Activated CD4-positive, alpha-beta T cell treated with anti-CD3 and anti-CD28 coated beads, Interleukin-2, amount 10 ng/mL, durations not matched to agents 24 days and 14 days (primary cell): ENCODE data around the gene CAPN5. TPM values are rescaled to one million over a fixed set of nuclear protein-coding genes. Genes with fewer than 3 reads are reported as not detected.
A peak's percentile ranks its signal among the peaks of the same experiment; 100 is the strongest.
"Not testable (repeated sequence)": the region's sequence is repeated elsewhere in the genome, so short reads cannot be mapped to it uniquely, and the experiment has no call there.

Source experiments
- DNase-seq: peaks from one replicate; pipeline ENCODE4 v3.0.0; 2022
- H3K27ac Mint-ChIP-seq: one replicate; pipeline ENCODE4 v1.8.0; 2022; ENCODE audit warnings: mild to moderate bottlenecking, mixed read lengths
- H3K27me3 Mint-ChIP-seq: one replicate; pipeline ENCODE4 v1.8.0; 2022; ENCODE audit warnings: mixed read lengths
- H3K36me3 Mint-ChIP-seq: one replicate; pipeline ENCODE4 v1.8.0; 2022; ENCODE audit warnings: low read depth, mild to moderate bottlenecking, mixed read lengths
- H3K4me1 Mint-ChIP-seq: one replicate; pipeline ENCODE4 v1.8.0; 2021; ENCODE audit warnings: mixed read lengths
- H3K4me3 Mint-ChIP-seq: one replicate; pipeline ENCODE4 v1.8.0; 2022; ENCODE audit warnings: mild to moderate bottlenecking, moderate library complexity, mixed read lengths
- H3K9me3 Mint-ChIP-seq: one replicate; pipeline ENCODE4 v1.8.0; 2021; ENCODE audit warnings: mixed read lengths
- intact Hi-C: fragments of 100-400 bp; cut with micrococcal nuclease; formaldehyde crosslinking; loops from one replicate; pipeline ENCODE4 v1.15.1; 2023
- total RNA-seq: library from RNA; stranded (reverse); gene quantifications from 2 replicates; pipeline ENCODE4 v1.2.3, GENCODE V29; 2022

Gene CAPN5
- 0.30 TPM in 1 of 2 replicates, not detected in the other for total RNA-seq

DNA sequence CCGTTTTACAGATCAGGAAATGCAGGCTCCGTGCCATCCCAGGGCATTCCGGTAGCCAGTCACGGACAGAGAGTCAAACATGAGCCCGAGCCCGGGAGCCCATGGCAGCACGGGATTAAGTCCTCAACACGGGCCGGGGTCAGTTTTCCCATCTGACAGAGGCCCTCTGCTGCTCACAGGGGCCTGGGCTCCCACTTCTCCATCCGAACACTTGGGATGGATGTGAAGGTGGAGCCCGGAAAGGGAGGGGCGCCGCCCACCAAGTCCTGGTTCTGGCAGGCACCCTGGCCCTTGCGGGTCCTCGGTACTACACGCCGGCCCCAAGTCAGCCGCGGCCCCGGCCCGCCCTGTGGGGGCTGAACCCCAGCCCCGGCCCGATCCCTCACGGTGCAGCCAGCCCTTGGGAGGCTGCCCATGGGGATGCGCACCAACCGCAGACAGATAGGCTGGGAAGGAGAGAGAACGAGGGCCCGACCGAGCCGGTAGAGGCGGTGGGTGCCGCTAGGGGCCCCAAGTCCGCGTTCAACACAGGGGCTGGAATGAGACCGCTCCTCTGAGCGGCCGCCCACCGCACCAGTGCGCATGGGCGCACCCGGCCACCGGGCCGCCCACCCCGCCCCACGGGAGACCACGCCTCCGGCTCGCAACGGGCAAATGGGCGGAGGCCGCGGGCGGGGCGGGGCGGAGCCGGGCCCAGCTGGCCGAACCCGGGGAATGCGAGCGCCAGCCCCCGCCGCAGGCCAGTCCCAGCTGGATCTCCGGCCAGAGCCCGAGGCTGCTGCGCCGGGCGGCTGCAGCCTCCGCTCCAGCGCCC, at the start of gene CAPN5:
Gene CAPN5 (plus strand): TSS at position 743 of the 814 bp plus-strand sequence. CDS start 17,916 bp downstream, outside the sequence.
- H3K4me3 Mint-ChIP-seq, result peak within 1 kb of the TSS; percentile 88
- H3K27me3 Mint-ChIP-seq, result peaks cover 21% of the 10 kb centered on the region
- no peaks in the 10 kb centered on the region for H3K36me3 Mint-ChIP-seq
- intact Hi-C loops, result loop anchor here (1.0 kb wide), 1 partner anchor 19 kb away; no protein-coding TSS in a partner anchor
- peaks cover 8% of the 10 kb centered on the region for H3K4me1 Mint-ChIP-seq
- no peaks in the 10 kb centered on the region for H3K9me3 Mint-ChIP-seq
- H3K27ac Mint-ChIP-seq, result peak within 1 kb of the TSS; percentile 87
- peak; percentile 96 for DNase-seq

- H3K4me3 Mint-ChIP-seq, H3K27me3 Mint-ChIP-seq, intact Hi-C loops, H3K27ac Mint-ChIP-seq, H3K9me3 Mint-ChIP-seq, DNase-seq: not testable (repeated sequence)
- Mint-ChIP-seq H3K36me3 (peaks cover 15% of the 10 kb centered on the region), H3K4me1 (peaks cover 11% of the 10 kb centered on the region)
Measured at GRCh38 chr11:77018396-77018924, 48.3 kb upstream of the CAPN5 start.

DNA sequence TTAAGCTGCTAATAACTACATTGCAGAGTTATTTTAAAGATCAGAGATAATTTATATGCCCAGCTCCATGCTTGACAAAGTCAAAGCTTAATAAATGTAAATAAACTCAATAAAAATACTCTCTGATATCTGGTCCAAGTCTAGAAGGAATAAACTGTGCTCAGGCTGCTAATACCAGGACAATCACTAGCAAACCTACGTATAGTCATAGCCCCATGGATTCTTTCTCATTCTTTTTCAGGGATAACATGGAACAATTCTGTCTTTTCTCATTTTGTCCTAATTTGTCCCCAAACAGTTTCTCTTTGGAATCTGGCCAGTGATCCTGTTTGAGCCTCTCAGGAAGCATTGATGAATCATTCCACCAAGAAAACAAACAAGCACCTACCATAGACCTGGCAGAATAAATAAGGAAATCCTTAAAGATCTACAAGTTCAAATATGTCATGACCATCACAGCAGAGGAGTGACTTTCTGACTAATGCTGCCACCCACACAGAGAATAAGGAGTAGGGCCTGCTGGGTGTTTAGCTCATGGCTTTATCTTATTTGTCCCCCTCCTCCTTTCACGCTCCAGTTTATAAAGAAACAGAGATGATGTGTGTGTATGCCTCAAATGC, 46.7 kb upstream of the CAPN5 start:
- H3K9me3 Mint-ChIP-seq, result no peaks in the 10 kb centered on the region
- H3K27ac Mint-ChIP-seq, result no peak overlapping the region
- peaks cover 15% of the 10 kb centered on the region for H3K36me3 Mint-ChIP-seq
- intact Hi-C loops, result no loop called here
- no peaks in the 10 kb centered on the region for H3K27me3 Mint-ChIP-seq
- H3K4me3 Mint-ChIP-seq, result no peak overlapping the region
- peaks cover 11% of the 10 kb centered on the region for H3K4me1 Mint-ChIP-seq
- DNase-seq, result no peak

DNA sequence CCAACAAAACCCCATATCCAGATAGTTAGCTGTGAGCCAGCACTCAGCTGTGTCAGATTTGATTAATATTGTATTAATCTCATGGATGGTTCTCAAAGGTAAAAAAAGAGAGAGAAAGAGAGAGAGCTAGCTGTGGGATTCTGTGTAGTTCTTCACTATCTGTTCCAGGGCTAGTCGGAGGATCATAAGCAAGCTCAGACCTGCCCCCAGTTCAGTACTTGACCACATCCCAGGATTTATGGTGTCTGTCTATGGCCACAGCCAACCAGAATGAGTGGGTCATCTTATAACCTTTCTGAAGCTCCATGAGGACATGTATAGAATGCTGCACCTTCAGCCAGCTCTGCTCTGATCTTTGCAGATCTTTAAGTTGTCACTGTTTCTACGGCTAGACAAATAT, 46.0 kb upstream of the CAPN5 start:
- H3K4me1 Mint-ChIP-seq, result peaks cover 11% of the 10 kb centered on the region
- H3K36me3 Mint-ChIP-seq, result peaks cover 15% of the 10 kb centered on the region
- H3K9me3 Mint-ChIP-seq, result no peaks in the 10 kb centered on the region
- intact Hi-C loops, result no loop called here
- H3K27ac Mint-ChIP-seq, result no peak overlapping the region
- no peak overlapping the region for H3K4me3 Mint-ChIP-seq
- H3K27me3 Mint-ChIP-seq, result no peaks in the 10 kb centered on the region
- DNase-seq, result no peak

DNA sequence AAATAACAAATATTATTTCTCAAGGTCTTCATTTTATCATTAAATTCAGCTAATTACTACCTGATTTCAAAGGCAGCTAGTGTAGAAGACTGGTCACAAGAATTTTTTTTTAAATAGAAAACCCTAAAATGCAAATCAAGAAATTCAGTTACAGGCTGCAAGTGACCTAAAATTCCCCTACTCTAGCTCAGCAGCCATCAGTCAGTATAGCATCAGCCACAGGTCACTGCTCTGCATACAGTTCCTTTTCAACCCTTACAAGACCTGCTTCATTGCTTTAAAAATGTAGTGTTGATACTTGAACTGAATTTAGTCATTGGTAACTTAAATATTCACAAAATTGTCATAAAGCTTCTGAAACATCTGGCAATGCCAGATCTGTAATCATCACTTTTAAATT, 42.0 kb upstream of the CAPN5 start:
- Mint-ChIP-seq H3K36me3 (peaks cover 3% of the 10 kb centered on the region), H3K27ac (no peak overlapping the region), H3K9me3 (no peaks in the 10 kb centered on the region), H3K4me1 (peaks cover 4% of the 10 kb centered on the region), H3K27me3 (peaks cover 4% of the 10 kb centered on the region), H3K4me3 (no peak overlapping the region)
- intact Hi-C loops, result no loop called here
- DNase-seq, result no peak

DNA sequence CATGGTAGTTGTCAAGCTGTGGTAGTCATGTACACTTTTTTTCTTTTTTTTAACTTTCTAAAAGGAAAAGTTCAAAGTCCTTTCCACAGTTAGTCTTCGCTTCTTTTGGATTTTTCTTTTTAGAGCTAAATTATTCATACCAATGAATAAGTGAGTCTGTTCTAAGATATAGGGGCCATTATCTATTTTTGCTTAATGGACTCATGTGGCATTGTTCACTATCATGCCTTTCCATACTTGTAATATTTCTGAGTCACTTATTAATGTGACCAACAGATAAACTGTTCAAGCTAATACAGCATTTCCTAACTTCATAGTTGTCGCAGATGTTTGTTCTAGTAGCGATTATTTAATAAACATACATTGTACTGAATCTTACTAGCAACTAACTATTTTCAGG, 40.5 kb upstream of the CAPN5 start:
- intact Hi-C loops, result no loop called here
- Mint-ChIP-seq H3K4me1 (peaks cover 2% of the 10 kb centered on the region), H3K27ac (no peak overlapping the region), H3K27me3 (peaks cover 9% of the 10 kb centered on the region), H3K36me3 (no peaks in the 10 kb centered on the region), H3K9me3 (no peaks in the 10 kb centered on the region), H3K4me3 (no peak overlapping the region)
- no peak for DNase-seq

- H3K27ac Mint-ChIP-seq, result no peak overlapping the region
- H3K4me3 Mint-ChIP-seq, result no peak overlapping the region
- intact Hi-C loops, result no loop called here
- peaks cover 2% of the 10 kb centered on the region for H3K4me1 Mint-ChIP-seq
- H3K9me3 Mint-ChIP-seq, result no peaks in the 10 kb centered on the region
- DNase-seq, result no peak
- no peaks in the 10 kb centered on the region for H3K36me3 Mint-ChIP-seq
- H3K27me3 Mint-ChIP-seq, result peaks cover 9% of the 10 kb centered on the region
Measured at GRCh38 chr11:77026743-77027142, 40.0 kb upstream of the CAPN5 start.

DNA sequence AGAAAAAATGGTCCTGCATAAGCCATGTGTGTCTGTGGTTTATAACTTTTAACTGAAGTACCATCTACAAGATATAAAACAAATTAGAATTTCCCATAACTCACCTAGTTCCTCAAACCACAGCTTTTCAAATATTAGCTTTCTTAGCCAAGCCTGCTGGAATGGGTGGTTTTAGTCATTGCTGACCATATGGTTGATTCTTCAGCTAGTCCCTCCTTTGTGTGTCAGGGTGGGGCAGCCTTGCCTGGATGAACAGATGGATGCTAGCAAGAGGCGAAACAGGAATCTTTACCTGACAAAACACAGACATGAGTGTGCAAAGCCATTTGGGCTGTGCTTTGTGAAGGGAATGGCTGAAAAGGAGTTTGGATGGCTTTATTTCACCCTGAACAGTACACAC, 39.5 kb upstream of the CAPN5 start:
- no peak overlapping the region for H3K4me3 Mint-ChIP-seq
- H3K27me3 Mint-ChIP-seq, result peaks cover 9% of the 10 kb centered on the region
- no peaks in the 10 kb centered on the region for H3K9me3 Mint-ChIP-seq
- no peak for DNase-seq
- H3K36me3 Mint-ChIP-seq, result no peaks in the 10 kb centered on the region
- H3K27ac Mint-ChIP-seq, result no peak overlapping the region
- peaks cover 2% of the 10 kb centered on the region for H3K4me1 Mint-ChIP-seq
- intact Hi-C loops, result no loop called here

DNA sequence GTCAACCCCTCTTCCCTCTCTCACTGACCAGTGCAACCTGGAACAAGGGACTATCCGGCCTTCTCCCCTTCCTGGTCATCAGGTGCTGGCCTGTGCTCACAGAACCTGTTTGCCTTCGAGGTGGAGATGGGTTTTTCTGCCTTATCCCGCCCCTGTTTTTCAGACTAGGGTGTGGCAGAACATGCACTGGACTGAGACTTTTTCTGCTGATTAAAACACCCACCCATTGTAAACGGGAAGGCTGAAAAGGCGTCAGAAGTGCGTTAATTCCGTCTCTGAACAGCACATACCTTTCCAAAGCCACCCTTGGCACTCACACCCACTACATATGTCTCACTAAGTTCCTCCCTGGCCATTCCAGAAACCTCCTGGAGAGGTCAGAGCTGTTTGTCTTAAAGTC, 36.9 kb upstream of the CAPN5 start:
- H3K4me1 Mint-ChIP-seq, result no peaks in the 10 kb centered on the region
- H3K36me3 Mint-ChIP-seq, result no peaks in the 10 kb centered on the region
- intact Hi-C loops, result no loop called here
- DNase-seq, result no peak
- H3K4me3 Mint-ChIP-seq, result no peak overlapping the region
- no peak overlapping the region for H3K27ac Mint-ChIP-seq
- H3K27me3 Mint-ChIP-seq, result peaks cover 10% of the 10 kb centered on the region
- H3K9me3 Mint-ChIP-seq, result no peaks in the 10 kb centered on the region

- no peak overlapping the region for H3K4me3 Mint-ChIP-seq
- intact Hi-C loops, result no loop called here
- no peaks in the 10 kb centered on the region for H3K9me3 Mint-ChIP-seq
- peaks cover 16% of the 10 kb centered on the region for H3K27me3 Mint-ChIP-seq
- H3K4me1 Mint-ChIP-seq, result no peaks in the 10 kb centered on the region
- H3K36me3 Mint-ChIP-seq, result no peaks in the 10 kb centered on the region
- H3K27ac Mint-ChIP-seq, result no peak overlapping the region
- no peak for DNase-seq
Measured at GRCh38 chr11:77030834-77031414, 35.8 kb upstream of the CAPN5 start.

GRCh38 chr11:77031599-77031998, 35.2 kb upstream of the CAPN5 start:
- no peaks in the 10 kb centered on the region for H3K4me1 Mint-ChIP-seq
- H3K27me3 Mint-ChIP-seq, result peaks cover 21% of the 10 kb centered on the region
- H3K4me3 Mint-ChIP-seq, result no peak overlapping the region
- H3K9me3 Mint-ChIP-seq, result no peaks in the 10 kb centered on the region
- no peak for DNase-seq
- H3K27ac Mint-ChIP-seq, result no peak overlapping the region
- H3K36me3 Mint-ChIP-seq, result no peaks in the 10 kb centered on the region
- intact Hi-C loops, result no loop called here

DNA sequence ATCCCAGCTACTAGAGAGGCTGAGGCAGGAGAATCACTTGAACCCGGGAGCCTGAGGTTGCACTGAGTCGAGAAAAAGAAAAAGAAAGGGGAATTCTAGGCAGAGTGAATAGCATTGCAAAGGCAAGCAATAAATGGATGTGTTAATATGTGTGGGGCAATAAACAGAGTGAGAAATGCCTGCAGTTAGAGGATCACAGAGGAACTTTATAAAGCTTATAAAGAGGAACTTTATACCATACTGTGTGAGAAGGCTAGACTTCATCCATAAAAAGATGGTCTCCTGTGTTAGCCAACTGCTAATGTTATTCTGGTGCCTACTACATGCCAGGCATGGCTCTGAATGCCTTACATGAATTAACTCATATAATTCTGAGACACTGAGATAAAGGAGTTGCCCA, 31.7 kb upstream of the CAPN5 start:
- H3K4me1 Mint-ChIP-seq, result peaks cover 5% of the 10 kb centered on the region
- intact Hi-C loops, result no loop called here
- H3K27ac Mint-ChIP-seq, result no peak overlapping the region
- H3K36me3 Mint-ChIP-seq, result no peaks in the 10 kb centered on the region
- no peak for DNase-seq
- H3K4me3 Mint-ChIP-seq, result no peak overlapping the region
- no peaks in the 10 kb centered on the region for H3K9me3 Mint-ChIP-seq
- H3K27me3 Mint-ChIP-seq, result peaks cover 38% of the 10 kb centered on the region

DNA sequence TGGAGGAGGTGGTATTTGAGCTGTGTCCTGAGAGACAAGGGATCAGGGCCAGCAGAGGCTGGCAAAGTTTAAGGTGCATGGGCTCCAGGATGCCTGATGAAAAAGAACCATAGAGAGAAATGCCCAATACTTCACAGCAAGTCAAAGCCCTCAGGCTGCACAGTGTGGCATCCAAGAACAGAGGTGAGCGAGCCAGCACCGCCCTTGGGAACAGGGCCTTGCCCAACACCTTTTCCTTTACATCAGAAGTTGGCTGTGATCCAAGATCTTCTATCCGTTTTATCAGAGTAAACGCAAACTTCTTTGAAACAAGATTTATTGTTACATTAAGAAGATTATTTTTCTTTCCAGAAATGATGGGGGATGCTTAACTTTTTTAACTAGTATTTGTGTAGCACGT, 31.2 kb upstream of the CAPN5 start:
- H3K9me3 Mint-ChIP-seq, result no peaks in the 10 kb centered on the region
- no peak for DNase-seq
- H3K36me3 Mint-ChIP-seq, result no peaks in the 10 kb centered on the region
- no peak overlapping the region for H3K27ac Mint-ChIP-seq
- H3K4me1 Mint-ChIP-seq, result peaks cover 5% of the 10 kb centered on the region
- intact Hi-C loops, result no loop called here
- H3K27me3 Mint-ChIP-seq, result peaks cover 36% of the 10 kb centered on the region
- H3K4me3 Mint-ChIP-seq, result no peak overlapping the region

GRCh38 chr11:77036398-77036797, 30.4 kb upstream of the CAPN5 start:
- H3K27ac Mint-ChIP-seq, result no peak overlapping the region
- H3K4me1 Mint-ChIP-seq, result peaks cover 5% of the 10 kb centered on the region
- no peak for DNase-seq
- no peaks in the 10 kb centered on the region for H3K36me3 Mint-ChIP-seq
- H3K9me3 Mint-ChIP-seq, result no peaks in the 10 kb centered on the region
- H3K27me3 Mint-ChIP-seq, result peaks cover 41% of the 10 kb centered on the region
- H3K4me3 Mint-ChIP-seq, result no peak overlapping the region
- intact Hi-C loops, result no loop called here
